GM11168 (cell line): ENCODE measurements around the gene DNAJB6.

Experiments used
- in situ Hi-C: fragments of 300-500 bp; cut with MboI; formaldehyde crosslinking; loops from one replicate; pipeline ENCODE4 v1.12.0; 2022; ENCODE audit warnings: low sequenced_read_pairs; ENCODE audit not compliant: unreplicated experiment

DNAJB6 gene

DNA sequence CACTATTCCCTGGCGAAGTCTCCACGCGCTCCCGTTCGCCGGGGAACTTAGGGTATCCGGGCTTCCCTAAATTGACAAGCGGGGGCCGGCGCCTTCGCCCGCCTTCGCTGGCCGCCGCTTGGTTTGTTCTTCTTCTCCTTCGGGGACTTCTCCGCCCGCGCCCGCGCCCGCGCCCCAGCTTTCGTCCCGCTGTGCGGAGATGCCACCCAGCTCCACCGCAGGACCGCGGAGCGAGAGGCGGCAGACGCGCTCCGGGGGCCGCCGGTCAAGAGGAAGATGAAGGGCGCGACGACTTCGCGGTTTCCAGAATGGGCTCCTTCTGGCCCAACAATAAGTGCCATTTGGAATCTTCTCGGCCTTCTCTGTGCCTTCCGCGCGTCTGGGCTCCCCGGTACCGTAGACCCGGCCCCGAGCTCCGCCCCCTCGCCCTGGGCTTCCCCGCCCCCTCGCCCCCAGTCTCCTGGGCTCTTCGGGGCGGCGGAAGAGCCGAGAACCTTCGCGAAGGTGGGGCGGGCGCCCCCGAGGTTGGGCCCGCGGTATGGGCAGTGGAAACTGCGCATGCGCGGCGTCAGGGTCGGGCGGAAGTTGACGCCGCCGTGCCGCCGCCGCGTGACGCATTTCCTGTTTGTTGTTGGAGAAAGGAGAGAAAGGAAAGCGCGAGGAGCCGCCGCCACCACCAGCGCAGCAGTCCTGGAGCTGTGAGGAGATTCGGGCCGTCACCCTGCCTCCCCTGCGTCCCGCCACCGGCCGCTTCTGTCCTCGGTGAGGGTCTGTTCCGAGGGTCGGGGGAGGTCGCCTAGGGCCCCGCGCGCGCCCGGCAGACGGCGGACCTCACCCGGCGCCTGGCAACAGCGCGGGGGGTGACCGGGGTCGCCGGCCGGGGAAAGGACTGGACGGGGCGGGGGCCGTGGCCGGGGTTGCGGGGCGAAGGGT, at the start of gene DNAJB6:
Gene DNAJB6, plus strand, starts transcription at position 622 of the 933 bp plus-strand sequence. CDS start 21,569 bp downstream, outside the sequence.
- in situ Hi-C loops = no loop called here

DNA sequence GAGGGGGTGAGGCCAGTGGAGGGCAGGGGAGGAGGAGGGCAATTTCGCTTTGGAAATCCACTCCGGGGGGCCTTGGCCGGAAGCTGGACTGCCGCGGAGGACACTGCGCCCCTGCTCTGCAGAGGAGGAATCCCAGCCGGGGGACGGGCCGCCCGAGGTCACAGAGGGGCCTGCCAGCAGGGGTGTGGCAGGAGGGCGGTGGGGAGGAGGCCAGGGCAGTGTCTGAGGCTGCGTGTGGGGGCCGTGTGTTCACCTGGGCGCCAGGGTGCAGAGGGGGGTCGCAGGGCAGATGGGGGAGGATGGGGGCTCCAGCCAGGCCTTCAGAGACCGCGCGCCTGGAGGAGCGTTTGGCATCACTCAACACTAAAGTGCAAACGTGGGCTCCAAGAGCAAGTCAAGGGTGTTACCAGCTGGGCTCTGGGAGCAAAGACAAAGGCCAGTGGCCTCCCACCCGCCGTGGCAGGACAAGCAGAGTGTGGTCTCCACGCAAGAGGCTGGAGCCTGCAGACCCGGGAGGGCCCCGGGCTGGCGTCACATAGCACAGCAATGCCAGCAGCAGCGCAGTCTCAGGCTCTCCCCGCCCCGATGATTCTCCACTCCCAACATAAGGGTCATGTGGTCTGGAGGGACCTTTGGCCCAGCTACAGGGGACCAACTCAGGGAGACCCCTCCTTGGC, 45.3 kb upstream of the DNAJB6 start:
- in situ Hi-C loops = no loop called here

DNA sequence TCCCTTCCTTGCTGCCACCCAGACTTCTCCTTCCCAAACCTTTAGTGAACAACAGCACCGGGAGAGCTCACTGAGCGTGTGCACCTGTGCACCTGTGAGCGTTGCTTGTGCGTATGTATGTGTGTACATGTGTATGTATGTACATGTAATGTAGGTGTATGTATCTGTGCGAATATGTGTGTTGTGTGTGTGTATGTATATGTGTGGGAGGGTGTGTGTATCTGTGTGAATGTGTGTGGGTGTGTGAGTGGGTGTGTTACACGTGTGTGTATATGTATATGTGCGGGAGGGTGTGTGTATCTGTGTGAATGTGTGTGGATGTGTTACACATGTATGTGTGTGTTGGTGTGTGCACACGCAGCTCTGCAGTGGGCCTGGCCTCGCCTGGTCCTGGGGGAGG, 44.5 kb upstream of the DNAJB6 start:
- in situ Hi-C loops = no loop called here

DNA sequence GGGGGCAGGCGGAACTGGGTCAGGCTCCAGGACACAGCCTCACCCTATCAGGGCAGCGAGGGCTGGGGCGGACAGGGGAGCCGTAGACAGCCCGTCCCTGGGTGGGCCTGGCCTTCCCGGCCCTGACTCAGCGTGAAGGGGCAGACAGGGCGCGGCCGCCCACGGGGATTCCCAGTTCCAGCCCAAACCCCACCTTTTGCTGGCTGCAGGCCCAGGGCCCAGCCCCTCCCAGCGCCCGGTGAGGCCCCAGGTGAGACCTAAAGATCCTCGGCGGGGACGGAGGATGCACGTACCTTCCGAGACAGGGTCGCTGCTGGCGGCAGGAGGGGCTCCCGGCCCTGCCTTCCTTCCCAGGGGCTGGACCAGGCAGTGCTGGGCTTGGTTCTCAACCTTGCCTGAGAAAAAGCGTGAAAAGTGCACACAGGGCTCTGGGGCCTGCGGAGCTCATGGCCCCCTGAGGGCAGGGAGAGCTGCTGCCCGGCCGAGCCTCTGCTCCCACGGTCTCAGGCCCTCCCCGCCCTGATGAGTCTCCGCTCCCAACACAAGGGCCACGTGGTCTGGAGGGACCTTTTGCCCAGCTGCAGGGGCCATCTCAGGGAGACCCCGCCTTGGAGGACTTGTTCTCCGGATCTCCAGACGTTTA, 43.9 kb upstream of the DNAJB6 start:
- in situ Hi-C loops = no loop called here

GRCh38 chr7:157293413-157293788, 43.4 kb upstream of the DNAJB6 start:
- in situ Hi-C loops = no loop called here

GRCh38 chr7:157294773-157295172, 42.0 kb upstream of the DNAJB6 start:
- in situ Hi-C loops = no loop called here

DNA sequence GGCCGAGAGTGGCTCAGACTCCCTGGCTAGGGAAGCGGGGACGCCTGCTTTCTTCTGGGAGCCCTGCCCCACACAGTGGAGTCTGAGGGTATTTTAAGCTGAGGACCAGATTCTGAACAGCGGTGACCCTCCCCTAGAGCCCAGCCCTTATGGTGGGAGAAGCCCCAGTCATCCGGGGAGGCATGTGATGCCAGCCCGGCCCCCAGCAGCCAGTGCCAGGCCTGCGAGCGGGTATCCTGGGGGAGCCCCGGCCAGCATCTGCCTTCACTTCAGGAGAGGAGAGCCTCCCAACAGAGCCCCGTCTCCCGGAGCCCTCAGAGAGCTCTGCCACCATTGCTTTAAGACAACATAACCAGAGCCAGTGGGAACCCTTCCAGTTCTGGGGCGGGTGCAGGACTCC, 41.5 kb upstream of the DNAJB6 start:
- in situ Hi-C loops = no loop called here

- in situ Hi-C loops = no loop called here
Observed at GRCh38 chr7:157297185-157297584, 39.6 kb upstream of the DNAJB6 start.

- in situ Hi-C loops = no loop called here
Observed at GRCh38 chr7:157299317-157299612, 37.5 kb upstream of the DNAJB6 start.

DNA sequence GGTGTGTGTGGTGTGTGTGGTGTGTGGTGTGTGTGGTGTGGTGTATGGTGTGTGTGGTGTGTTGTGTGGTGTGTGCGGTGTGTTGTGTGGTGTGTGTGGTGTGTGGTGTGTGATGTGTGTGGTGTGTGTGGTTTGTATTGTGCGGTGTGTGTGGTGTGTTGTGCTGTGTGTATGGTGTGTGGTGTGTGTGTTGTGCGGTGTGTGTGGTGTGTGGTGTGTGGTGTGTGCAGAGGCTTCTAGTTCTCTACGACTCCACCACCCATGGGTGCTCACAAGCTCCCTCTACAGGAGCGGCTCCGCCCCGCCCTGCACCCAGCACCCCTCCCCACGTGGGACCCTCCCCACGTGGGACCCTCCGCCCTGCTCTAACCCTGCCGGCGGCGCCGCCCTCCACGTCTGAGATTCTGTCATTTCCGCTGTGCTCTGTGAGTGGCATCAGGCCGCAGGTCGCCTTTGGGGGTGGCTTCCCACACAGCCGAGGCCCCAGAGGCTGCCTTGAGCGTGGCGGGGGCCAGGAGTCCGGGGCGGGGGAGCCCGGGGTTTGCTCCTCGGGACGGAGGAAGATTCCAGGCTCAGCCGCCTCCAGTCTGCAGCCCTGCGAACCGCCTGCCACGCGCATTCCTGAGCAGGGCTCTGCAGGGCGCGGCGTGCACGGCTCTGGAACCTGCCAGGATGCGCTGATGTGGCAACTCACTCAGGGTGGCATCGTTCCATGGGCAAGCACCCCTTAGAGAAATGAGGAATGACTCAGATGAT, 37.0 kb upstream of the DNAJB6 start:
- in situ Hi-C loops = no loop called here

DNA sequence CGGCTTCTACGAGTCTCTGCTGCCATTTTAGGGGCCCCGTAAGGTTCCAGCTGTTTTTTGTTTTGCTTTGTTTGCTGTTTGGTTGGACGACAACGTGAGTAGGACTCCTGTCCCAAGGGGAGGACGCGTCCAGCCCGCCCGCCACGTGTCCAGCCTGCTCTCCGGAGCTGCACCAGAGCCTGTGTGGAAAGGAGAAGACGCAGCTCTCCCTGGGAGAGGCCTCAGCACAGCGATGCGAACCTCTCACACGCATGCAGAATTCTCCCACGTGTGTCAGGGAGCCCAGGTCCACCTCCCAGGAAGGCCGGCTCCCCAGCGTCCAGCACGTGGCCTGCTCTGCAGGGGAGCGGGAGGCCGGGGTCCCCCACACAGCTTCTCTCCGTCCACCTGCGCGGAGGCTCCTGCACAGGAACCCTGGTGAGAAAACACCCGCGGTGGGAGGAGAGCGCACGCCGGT, 36.4 kb upstream of the DNAJB6 start:
- in situ Hi-C loops = no loop called here

GRCh38 chr7:157301610-157302120, 35.1 kb upstream of the DNAJB6 start:
- in situ Hi-C loops = no loop called here

DNA sequence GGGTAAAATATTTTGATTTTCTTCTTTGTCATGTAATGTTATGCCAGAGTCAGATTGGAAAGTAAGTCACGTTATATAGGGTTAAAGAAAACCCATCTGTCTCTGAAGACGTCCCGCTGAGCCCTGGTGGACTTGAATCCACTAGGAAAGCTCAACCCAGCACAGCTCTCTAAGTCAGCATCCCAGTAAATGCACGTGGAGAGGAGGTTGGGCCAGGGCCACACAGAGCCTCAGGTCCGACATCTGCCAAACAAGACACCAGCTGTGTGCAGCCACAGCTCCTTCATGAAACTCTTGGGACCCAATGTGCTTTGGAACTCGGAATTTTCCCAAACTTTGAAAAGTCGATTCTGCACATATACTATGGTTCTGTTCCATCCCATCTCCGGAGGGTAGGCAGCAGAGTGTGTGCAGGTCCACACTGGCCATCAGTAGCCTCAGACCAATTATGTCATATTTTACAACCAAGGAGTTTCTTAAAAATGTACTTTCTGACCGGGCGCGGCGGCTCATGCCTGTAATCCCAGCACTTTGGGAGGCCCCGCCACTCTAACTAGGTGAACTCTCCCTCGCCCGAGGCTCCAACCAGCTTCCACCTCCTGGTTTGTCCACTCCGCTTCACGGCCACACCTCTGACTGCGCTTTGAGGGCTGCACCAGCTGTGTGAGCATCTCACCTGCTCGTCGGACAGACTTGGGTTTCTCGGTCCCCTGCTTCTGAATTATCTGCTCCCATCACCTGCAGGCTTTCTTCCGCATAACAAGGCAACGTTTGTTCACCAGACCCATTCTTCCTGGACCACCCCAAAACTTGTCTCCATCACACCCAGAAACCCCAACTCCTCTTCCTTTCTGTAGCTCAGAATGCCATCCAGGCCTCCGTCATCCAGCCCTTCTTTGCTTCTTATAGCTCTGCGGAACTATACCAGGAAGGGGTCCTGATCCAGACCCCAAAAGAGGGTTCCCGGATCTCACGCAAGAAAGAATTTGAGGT, 29.7 kb upstream of the DNAJB6 start:
- in situ Hi-C loops = no loop called here

GRCh38 chr7:157309988-157310668, 26.7 kb upstream of the DNAJB6 start:
- in situ Hi-C loops = no loop called here

GRCh38 chr7:157310676-157311185, 26.1 kb upstream of the DNAJB6 start:
- in situ Hi-C loops = no loop called here

GRCh38 chr7:157312941-157313340, 23.9 kb upstream of the DNAJB6 start:
- in situ Hi-C loops = no loop called here

- in situ Hi-C loops = no loop called here
Observed at GRCh38 chr7:157313645-157314044, 23.2 kb upstream of the DNAJB6 start.

DNA sequence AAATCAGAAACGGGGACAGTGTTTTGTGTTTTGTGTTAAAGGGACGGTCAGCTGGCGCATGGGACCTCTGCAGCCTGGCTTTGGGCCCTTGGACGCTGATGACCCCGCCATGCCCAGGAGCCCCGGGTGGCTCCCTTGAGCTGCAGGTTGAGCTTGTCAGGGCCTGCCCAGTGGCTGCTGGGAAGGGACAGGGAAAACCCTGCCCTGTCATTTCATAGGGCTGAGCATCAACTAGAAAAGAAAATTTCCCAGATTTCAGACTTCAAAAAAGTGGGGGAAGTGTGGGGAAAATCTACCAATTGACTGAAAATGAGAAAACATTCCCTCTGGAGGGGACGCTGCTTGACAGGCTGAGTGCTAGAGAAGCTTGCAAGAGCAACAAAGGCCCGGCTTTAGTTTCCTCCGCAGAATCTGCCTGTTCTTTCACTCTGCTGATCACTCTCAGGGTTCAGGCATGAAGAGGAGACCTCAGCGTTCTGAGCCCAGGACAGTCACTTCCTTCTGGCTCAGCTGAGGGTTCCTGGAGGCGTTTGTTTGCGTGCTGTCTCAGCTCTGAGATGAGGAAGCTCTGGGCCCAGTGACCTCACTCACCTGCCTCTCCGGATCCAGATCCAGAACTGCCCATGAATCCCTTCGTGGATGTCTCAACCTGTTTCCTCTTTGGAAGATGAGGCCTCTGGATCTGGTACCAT, 18.6 kb upstream of the DNAJB6 start:
- in situ Hi-C loops = no loop called here
